Inferior parietal cortex (tissue), 1 donor: Measurements from ENCODE around the gene FAM43A.

ENCODE experiments used
- DNase-seq: peaks from one replicate; pipeline ENCODE4 v3.0.0-alpha.2; 2016; ENCODE audit errors: extremely low spot score

FAM43A gene, protein sequence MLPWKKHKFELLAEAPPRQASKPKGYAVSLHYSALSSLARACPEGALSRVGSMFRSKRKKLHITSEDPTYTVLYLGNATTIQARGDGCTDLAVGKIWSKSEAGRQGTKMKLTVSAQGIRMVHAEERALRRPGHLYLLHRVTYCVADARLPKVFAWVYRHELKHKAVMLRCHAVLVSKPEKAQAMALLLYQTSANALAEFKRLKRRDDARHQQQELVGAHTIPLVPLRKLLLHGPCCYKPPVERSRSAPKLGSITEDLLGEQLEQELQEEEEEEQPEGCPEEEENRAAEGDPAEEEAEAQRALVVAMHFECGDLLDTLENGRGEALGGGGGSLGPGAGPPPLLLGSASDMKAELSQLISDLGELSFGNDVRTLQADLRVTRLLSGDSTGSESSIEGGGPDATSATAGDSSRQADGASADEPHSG

DNA sequence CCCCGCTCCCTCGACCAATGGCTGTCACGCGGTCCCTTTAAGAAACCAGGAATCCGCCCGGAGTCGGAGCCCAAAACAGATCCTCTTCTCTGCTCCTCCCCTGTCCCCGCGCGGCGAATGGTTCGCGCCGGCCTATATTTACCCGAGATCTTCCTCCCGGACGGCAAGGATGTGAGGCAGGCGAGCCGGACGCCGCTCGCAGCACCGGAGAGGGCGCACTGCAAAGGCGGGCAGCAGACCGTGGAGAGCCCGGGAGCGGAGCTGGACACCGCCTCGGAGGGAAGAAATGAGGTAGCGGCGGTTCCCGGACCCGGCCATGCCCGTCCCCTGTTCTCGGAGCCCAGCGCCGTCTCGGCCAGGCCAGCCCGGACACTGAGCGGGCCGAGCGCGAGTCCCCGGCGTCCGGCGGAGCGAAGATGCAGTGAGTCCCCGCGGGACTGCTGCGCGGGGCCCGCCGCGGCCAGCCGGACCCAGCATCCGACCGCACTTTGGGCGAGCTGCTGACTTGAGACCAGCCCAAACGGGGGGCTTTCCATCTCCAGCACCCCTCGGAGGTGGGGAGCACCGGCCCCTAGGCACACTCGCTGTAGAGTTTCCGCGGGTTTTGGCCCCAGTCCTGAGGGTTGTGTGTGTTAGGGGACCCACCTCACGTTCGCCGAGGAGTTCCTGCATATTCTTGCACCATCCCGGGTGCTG, at the start of gene FAM43A:
FAM43A (plus strand) TSS at position 166 of the 696 bp plus-strand sequence. CDS start 944 bp downstream, outside the sequence.
- peak; percentile 84 for DNase-seq

DNA sequence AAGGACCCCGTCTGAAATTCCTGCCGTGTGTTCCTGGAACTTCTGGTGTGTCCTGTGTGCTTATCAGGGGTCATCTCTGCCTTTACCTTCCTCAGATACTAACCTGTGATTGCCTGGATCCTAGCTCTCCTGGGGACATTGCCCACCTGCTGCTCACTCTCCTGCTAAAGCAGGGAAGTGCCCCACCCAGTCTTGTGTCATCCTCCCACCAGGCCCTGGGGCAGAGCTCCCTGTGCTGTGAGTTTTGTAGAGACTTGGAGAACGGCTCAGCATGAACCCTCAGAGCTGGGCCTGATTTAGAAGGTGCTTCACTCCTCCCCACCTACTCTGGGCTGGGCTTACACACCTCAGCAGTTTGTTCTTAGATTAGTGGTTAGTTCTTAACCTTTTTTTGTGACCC, 48.6 kb upstream of the FAM43A start:
- DNase-seq, result no peak

DNA sequence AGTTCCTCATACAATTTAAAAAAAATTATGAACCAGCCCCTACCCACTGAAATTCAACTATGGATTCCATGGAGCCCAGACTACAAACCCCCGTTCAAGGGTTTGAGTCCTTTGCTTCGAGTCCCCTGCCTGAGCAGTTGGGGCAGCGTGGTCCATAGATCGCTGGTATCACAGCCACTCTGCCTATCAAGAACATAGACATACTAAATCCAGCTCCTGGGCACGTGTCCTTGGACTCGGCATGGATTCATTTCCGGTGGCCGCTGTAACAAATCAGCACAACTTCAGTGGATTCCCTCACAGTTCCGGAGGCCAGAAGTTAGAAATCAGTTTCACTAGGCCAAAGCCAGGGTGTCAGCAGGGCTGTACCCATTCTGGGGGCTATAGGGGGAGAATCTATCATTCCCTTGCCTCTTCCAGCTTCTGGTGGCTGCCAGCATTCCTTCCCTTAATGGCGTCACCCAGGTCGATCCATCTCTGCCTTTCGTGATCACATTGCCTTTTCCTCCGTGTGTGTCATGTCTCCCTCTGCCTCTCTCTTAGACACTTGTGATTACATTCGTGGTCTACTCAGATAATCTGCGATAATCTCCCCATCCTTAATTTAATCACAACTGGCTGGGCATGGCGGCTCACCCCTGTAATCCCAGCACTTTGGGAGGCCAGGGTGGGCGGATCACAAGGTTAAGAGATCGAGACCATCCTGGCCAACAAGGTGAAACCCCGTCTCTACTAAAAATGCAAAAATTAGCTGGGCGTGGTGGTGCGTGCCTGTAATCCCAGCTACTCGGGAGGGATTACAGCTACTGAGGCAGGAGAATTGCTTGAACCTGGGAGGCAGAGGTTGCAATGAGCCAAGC, 47.9 kb upstream of the FAM43A start:
- no peak for DNase-seq

DNA sequence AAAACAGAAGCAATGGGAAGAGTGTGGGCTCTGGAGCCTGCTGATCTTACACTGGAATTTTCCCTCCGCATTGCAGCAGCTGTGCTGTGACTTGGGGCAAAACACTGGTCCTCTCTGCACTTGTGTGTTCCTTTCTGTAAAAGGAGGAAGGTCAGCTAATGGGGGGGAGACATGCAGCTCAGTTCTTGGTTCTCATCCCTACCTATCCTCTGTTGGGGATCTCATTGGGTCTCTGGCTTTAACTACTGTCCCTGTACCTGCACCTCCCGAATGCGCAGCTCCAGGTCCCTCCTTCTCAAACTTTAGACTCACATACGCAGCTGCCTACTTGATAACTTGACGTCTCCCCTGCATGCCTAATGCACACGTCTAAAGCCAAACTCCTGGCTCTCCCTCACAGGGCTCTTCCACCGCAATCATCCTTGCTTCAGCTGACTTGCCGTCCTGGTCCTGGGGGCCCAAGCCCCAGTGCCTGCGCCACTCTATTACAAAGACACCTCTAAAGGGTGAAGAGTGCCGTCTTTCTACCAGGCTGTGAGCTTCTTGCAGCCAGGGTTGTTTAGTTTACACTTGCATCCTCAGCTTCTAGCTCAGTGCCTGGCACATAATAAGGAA, 46.6 kb upstream of the FAM43A start:
- DNase-seq, result no peak

DNA sequence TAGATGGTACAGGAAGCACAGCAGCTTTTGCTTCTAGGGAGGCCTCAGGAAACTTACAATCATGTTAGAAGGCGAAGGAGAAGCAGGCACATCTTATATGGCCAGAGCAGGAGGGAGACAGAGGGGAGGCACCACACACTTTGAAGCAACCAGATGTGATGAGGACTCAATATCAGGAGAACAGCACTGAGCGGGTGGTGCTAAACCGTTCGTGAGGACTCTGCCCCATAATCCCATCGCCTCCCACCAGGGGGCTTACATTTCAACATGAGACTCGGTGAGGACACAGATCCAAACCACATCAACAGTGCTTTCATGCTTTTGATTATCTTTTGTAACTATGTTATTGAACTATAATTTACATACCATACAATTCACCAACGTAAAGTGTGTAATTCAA, 44.9 kb upstream of the FAM43A start:
- no peak for DNase-seq

DNA sequence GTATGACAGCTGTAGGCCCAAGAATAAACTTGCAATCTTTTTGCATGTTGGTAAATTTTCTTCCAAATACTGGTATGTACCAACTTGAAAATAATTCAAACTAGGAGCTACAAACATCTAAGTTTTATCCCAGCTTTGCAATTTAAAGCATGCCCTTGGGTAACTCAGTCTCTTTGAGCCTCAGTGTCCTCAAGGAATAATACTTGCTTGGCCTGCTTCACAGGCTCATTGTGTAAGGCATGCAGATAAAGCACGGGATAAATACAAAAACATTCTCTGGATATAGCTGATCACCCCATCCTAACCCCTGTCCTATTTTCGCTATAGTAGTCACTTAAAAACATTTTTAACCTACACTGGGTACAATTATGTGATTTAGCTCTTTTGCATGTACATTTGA, 42.9 kb upstream of the FAM43A start:
- no peak for DNase-seq

DNA sequence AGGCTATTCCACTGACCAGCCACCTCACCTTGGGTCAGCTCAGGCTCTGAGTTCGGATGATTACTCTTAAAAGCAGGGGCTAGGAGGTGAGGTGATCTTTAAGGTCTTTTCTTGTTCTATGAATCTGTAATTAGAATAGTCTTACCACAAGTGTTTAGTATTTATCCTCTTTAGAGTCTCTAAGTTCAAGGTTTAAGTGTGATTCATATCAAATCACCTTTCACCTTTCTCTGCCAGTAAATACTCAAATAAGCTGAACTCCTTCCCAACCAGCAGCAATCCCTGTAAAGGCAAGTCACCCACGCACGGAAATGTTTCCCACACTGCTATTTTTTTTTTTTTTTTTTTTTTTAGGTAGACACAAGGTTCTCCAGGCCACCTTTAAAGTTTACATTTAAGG, 37.9 kb upstream of the FAM43A start:
- no peak for DNase-seq

DNA sequence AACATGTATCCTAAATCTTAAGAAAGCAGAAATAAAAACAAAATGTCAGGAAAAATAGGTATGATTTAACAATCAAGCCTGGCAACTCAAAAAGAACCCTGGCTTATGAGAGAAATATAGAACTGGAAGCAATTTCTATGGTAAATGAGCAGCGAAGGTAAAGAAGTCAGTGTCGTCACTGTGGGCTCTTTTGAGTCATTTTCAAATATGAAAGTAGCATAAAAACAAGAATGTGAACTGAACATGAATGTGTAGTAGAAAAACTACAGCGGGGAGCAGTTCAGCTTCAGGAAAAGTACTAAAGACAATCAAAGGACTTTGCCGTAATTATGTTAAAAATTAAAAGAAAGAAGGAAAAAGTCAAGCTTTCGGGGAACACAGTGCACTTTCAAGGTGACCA, 31.2 kb upstream of the FAM43A start:
- DNase-seq, result no peak

DNA sequence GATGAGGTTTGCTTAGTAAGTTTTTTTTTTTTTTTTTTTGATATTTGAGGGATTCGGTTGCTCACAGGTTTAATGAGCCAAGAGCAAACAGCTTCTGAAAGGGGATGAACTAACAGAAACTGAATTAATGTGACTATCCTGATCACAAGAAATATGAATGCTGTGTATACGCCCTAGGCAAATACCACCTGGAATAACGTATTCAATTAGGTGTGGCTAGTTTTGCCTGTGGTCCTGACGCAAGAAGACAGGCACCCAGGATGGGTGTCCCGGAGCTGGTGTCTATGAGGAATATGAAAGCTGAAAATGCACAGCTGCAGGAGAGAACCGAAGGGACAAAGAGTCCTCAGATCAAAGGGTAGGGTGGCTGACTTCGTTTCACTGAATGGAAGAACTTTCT, 28.2 kb upstream of the FAM43A start:
- no peak for DNase-seq

DNA sequence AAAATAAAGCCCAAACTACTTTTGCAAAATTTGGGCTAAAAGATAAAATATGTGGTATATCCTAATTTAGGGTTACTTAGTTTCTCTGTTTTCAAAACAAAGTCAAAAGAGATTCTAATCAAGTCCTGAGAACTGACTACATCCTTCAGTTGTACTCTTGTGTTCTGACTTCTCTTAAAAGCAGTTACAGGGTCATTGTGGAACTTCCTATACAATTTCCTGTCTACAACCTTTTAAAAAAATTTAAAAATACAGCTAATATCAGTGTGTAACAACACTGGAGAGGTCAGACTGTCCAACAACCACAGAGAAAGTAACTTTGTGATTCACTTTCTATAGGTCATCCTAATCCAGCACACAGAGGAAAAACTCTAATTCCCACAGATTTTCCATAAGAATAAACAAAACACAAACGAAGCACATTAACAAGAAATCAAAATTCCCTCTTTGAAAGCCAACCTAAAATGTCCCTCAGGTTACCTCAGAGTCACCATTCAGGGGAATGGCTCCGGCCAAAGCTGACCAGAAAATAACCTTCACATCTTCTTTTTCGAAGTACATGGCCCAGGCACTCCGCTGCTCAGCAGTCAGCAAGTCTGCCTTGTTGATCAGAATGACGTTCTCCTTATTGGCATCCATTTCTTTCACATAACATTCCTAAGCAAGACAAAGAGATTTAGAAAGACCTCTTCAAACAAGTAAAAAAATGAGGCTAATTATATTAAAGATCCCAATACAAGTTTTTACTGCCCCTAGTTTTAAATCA, 27.0 kb upstream of the FAM43A start:
- DNase-seq, result no peak

DNA sequence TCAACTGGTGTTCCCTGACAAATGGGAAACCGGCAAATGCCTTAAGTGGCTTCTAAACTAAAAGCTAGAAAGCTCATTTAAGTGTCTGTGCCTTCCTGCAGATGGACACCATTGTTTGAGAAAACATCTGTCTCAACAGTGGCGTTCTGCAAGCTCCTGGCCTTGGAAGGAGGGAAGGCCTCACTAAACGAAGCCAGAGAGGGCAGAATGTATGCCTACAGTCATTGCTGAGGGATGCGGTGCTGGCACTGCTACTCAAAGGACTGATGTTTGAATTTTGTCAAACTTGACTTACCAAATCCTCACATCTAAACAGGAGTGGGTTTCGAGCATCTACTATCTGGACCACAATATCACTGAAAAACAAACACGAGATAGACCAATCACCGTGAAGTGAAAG, 25.9 kb upstream of the FAM43A start:
- no peak for DNase-seq

DNA sequence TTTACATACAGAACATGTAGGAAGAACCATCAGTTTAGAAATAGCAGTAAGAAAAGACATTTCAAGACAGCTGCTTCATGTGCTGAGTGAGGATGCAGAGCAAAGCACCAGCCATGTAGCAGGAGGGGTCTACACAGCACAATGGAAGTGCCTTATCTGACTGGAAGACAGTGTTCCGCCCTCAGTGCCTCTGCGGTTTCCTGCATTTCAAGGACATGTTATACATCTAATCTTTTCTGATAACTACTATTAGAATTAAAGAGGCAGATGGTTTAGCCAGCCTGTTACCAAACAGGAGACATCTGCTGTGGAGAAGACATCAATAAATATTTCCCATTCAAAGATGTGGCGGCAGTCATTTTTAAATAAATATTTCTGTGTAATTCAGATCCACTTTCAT, 24.3 kb upstream of the FAM43A start:
- no peak for DNase-seq

DNA sequence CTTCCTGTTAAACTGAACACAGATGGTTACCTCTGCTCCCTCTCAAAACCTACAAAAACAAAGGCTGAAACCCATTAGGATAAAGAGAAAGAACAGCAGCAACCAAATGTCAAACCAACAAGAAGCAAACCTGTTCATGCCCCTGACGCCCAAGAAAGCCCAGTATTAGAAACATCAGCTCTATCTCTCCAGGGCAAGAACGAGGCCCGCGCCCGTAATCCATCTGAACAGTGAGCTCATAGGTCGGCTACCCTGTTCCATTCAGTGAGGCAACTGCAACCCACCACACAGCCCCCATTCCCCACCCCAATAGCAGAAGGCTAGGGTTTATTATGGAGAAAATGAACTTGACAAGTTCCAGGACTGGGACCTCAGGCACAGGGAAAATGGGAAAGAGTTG, 23.7 kb upstream of the FAM43A start:
- DNase-seq, result no peak

DNA sequence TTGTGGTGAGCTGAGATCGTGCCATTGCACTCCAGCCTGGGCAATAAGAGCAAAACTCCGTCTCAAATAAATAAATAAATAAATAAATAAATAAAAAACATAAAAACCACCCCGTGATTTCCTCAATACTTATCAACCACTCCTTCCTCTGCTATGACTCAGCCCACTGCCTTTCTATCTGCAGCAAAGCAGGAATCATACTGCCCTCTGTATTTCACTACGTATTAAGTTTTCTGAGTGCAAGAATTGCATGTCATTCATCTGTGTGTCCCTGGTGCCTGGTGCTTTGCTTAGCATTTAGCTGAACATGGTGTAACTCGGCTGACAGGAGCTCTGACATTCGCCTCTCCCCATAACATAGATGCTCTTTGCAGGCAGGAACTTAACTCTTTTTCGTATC, 20.8 kb upstream of the FAM43A start:
- DNase-seq, result no peak

DNA sequence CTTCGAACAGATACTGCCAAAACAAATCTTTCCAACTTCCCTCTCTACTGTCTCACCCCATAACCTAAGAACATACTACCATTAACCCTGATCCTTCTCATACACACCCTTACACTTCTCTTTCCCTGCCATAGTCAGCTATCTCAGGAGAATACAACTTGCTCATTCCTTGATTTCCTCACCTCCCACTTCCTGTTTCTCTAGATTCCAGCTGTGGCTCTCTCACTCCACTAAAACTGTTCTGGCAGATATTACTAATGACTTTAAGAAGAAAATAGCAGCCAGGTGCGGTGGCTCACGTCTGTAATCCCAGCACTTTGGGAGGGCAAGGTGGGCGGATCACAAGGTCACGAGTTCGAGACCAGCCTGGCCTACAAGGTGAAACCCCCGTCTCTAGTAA, 18.3 kb upstream of the FAM43A start:
- no peak for DNase-seq

DNA sequence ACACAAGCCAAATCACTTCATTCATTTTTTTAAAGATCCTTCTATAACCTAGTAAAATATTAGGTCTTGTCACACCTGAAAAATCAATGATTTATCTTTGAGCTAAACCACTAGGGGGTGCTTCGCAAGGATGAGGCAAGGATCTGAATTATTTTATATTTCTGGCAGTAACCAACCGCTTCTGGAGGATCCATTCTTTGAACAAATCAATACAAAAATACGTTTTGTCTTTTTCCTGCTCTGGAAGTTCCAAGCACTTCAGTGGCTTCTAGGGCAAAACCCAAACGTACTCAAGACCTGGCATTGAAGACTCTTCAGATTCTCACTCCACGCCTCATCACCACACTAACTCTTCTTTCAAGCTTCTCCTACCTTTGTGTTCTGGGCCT, 14.2 kb upstream of the FAM43A start:
- DNase-seq, result peak; percentile 41

DNA sequence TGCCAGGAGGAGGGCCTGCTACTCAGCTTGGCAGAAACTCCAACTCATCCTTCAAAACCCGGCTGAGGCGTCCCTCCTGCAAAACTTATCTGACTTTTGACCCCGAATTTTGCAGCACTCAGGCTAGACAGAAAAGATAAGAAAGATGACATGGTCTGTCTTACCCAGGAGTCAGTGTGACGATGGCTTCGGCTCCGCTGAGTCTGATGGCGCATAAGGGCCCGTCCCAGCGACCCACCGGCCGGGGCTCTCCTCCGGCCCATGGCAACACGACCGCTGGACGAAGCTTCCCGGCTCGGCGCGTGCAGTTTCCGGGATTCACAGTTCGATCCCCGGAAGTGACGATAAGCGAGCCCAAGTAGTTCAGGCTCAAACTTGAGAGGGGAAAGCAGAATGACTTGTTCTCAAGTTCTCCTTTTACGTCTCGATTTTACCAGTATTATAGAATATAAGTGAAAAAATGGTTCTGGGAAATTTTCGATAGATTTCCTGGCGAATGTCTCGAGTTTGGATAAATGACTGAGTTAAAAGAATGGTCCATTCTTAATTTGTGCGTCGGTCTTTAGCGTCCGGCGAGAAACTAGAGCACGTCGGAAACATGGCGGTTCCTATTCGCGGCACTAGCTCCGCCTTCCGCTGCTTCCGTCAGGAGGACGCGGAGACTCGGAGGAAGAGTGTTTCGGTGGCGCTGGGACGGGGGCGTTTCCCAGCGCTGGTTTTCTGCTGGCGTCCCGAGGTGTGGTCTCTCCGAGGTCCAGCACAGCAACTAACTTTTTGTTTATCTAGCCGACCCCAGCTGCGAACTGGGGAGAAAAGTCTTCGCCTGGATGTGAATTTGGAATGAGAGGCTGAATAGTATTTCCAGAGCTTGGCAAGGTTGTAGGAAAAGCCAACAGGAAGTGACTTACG, 13.5 kb upstream of the FAM43A start, which contains the start of gene LSG1:
LSG1 (minus strand) TSS at position 292 of the 909 bp plus-strand sequence; CDS start at position 263, 29 bp downstream.
- peak; percentile 97 for DNase-seq

DNA sequence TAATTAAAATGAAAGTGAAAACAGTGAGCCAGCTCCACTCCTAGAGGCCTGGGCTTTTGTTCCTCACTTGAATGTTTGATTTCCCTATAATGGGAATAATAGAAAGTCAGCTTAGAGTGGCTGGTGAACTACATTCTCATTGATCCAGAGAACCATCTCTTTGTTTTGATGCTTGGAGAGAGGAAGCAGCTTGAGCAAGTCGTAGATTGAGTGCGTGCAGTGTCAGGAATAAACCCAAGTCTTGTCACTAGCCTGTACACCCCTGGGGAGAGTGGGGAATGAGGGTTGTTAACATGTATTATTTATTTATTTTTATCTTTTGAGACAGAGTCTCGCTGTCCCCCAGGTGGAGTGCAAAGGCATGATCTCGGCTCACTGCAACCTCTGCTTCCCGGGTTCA, 12.8 kb upstream of the FAM43A start:
- no peak for DNase-seq

DNA sequence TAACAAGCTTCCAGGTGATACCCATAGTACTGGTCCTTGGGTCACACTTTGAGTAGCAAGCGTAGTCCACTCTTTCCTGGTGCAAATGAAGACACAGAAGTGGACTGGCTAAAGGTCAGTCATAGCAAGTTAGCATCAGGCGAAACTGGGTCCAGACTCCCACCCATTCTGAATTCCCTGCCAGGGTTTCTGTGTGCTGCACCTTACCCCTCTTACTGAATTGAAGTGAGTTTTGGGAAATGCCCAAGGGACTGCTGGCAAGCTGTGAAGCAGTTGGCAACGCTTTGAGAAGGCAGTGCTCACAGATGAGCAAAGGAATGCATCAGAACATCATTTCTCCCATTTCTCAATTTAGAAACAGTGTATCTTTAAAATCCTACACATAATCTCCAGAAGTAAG, 11.9 kb upstream of the FAM43A start:
- DNase-seq, result peak; percentile 15

DNA sequence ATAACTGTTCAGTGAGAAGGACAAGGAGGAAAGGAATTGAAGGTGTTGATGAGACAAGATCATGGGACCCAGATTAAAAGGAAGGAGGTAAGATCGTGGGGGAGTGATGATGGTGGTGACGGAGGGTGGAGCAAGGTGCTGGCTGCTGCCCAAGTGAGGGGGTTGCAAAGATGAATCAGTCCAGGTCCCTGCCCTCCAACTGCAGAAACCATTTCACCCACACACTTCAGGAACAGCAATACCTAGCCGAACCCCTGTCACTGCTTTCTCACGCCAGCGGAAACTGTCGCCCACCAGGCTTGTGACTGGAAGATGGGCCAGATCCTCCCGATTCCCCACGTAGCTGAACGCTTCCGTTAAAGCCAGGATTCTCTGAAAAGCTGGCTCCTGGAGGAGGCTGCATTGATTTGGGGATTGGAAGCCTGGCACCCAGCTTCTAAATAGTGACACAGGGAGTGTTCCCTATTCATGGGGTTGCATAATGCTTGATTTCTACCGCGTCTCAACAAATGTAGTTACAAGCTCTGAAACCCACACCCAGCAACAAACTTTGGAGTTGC, 10.5 kb upstream of the FAM43A start:
- no peak for DNase-seq
